ENCODE data around the gene TRIP12.

TRIP12 gene

DNA sequence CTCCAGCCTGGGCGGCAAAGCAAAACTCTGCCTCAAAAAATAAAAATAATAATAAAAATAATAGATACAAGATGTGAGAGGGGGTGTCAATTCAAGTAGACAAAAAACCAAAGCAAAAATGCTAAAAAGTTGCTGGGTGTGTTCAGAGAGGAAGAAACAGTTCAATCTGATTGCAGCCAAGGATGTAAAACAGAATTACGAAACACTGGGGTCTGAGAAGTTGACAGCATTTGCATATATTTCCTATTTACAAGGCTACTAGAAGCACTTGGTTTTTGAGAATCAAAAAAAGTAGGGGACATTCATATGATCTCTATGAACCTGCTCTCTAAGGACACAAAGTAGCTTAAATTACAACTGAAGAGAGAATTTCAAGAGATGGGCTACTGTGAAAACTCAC is 7.6 kb downstream of the TRIP12 start:
- Histone ChIP-seq H3K4me1 (ENCODE audit: low read length) (no peaks in the 10 kb centered on the region), H3F3A (ENCODE audit: insufficient read depth, low read length) (no peaks in the 10 kb centered on the region; the same call in 1 of the 2 replicates), H2AFZ (ENCODE audit: low read length) (no peak overlapping the region), H3K79me2 (ENCODE audit: low read length) (peaks cover 94% of the 10 kb centered on the region), H3K9me2 (replicated peaks; ENCODE audit: insufficient read depth, low read length) (no peaks in the 10 kb centered on the region), H3K27ac (ENCODE audit: low read length) (no peak overlapping the region), H3K36me3 (replicated peaks; ENCODE audit: insufficient read depth, low read length) (no peaks in the 10 kb centered on the region), H3K4me3 (ENCODE audit: low read length) (no peak overlapping the region), H4K20me1 (ENCODE audit: insufficient read depth, low read length) (peaks cover 5% of the 10 kb centered on the region; the same call in 1 of the 2 replicates), H3K9ac (ENCODE audit: low read length) (no peak overlapping the region), H3K9me3 (replicated peaks; ENCODE audit: insufficient read depth, low read length) (no peaks in the 10 kb centered on the region), H3K27me3 (replicated peaks; ENCODE audit: insufficient read depth, low read length) (no peaks in the 10 kb centered on the region), H3K4me2 (ENCODE audit: low read depth, low read length) (no peak overlapping the region)
- DNase-seq = no peak
- TF ChIP-seq EZH2phosphoT487 (IDR thresholded peaks at IDR 0.05; ENCODE audit: low read length) (no peak), EZH2 (optimal IDR thresholded peaks at IDR 0.05; ENCODE audit: low read depth, low read length) (no peak)
- TF ChIP-seq, protein P1, sequence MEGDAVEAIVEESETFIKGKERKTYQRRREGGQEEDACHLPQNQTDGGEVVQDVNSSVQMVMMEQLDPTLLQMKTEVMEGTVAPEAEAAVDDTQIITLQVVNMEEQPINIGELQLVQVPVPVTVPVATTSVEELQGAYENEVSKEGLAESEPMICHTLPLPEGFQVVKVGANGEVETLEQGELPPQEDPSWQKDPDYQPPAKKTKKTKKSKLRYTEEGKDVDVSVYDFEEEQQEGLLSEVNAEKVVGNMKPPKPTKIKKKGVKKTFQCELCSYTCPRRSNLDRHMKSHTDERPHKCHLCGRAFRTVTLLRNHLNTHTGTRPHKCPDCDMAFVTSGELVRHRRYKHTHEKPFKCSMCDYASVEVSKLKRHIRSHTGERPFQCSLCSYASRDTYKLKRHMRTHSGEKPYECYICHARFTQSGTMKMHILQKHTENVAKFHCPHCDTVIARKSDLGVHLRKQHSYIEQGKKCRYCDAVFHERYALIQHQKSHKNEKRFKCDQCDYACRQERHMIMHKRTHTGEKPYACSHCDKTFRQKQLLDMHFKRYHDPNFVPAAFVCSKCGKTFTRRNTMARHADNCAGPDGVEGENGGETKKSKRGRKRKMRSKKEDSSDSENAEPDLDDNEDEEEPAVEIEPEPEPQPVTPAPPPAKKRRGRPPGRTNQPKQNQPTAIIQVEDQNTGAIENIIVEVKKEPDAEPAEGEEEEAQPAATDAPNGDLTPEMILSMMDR (IDR thresholded peaks at IDR 0.05; ENCODE audit: low read length) = no peak

DNA sequence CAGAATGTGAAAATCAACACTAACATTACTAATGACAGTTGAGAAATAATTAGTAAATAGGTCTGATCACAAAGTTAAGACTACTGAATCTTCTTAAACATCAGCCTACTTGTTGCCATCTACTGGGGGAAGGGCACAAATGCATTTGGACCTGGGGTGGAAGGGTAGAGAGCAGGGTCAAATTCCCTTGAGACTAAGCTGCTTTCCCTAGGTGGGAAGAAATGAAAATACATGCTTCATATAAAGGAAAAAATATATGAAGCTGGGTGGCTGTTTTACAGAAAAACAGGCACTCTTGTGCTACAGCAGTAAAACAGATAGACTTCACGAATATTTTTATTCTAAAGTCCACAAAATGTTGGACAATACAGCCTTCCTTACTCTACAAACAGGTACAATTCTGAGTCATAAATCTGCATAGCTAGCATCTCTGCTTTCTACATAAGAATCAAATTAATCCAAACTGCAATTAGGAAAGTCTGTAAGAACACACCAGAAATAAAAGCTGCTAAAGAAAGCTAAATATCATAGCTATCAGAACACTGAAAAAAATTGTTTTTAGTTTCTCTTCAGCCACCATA is 10.9 kb downstream of the TRIP12 start:
- Histone ChIP-seq H3K4me2 (ENCODE audit: low read depth, low read length) (no peak overlapping the region), H3K79me2 (ENCODE audit: low read length) (peaks cover 86% of the 10 kb centered on the region), H3K9me3 (replicated peaks; ENCODE audit: insufficient read depth, low read length) (no peaks in the 10 kb centered on the region), H3K27ac (ENCODE audit: low read length) (no peak overlapping the region), H3K36me3 (replicated peaks; ENCODE audit: insufficient read depth, low read length) (no peaks in the 10 kb centered on the region), H2AFZ (ENCODE audit: low read length) (no peak overlapping the region), H3K27me3 (replicated peaks; ENCODE audit: insufficient read depth, low read length) (no peaks in the 10 kb centered on the region), H3K4me3 (ENCODE audit: low read length) (no peak overlapping the region), H3F3A (ENCODE audit: insufficient read depth, low read length) (no peaks in the 10 kb centered on the region; the same call in 1 of the 2 replicates), H3K4me1 (ENCODE audit: low read length) (no peaks in the 10 kb centered on the region), H3K9ac (ENCODE audit: low read length) (no peak overlapping the region), H4K20me1 (ENCODE audit: insufficient read depth, low read length) (peaks cover 5% of the 10 kb centered on the region; the same call in 1 of the 2 replicates), H3K9me2 (replicated peaks; ENCODE audit: insufficient read depth, low read length) (no peaks in the 10 kb centered on the region)
- DNase-seq = peak; percentile 35
- TF ChIP-seq EZH2phosphoT487 (IDR thresholded peaks at IDR 0.05; ENCODE audit: low read length) (no peak), EZH2 (optimal IDR thresholded peaks at IDR 0.05; ENCODE audit: low read depth, low read length) (no peak)
- TF ChIP-seq, protein P1 (IDR thresholded peaks at IDR 0.05; ENCODE audit: low read length) = peak; percentile 39

DNA sequence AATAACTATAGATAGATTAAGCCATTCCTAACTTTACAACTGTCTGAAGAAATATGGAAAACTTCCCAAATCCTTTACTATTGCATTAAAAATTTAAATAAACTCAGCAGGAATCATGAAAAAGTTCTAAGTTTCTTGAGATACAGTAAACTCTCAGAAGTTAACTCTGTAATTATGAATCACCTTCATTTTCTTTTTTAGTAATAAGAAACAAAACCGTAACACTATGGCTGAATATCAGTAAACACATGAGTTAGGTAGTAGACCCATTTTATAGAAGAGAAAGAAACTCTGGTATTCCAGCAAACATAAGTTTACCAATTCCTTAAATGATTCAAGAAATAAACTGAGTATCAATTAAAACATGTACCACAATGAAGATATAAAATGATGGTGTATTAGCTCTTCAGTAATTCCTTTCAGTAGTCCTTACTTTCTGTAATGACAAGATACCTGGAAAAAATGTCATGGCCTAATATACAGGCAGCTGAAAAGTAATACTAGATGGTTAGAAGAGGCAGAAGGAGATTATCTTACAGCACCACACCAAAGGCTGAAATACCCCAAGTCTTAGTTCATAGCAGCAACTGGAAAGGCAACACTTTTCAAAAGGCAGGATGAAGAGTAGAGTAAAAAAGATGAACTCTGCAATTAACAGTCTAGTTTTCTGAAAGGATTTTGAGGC is 11.5 kb downstream of the TRIP12 start:
- no peaks in the 10 kb centered on the region for H3K27me3 ChIP-seq (replicated peaks; ENCODE audit: insufficient read depth, low read length)
- H2AFZ ChIP-seq (ENCODE audit: low read length) = no peak overlapping the region
- no peaks in the 10 kb centered on the region for H3K9me3 ChIP-seq (replicated peaks; ENCODE audit: insufficient read depth, low read length)
- no peak for TF ChIP-seq EZH2 (optimal IDR thresholded peaks at IDR 0.05; ENCODE audit: low read depth, low read length)
- no peak for TF ChIP-seq EZH2phosphoT487 (IDR thresholded peaks at IDR 0.05; ENCODE audit: low read length)
- no peak overlapping the region for H3K4me3 ChIP-seq (ENCODE audit: low read length)
- H3F3A ChIP-seq (ENCODE audit: insufficient read depth, low read length) = no peaks in the 10 kb centered on the region; the same call in 1 of the 2 replicates
- peaks cover 5% of the 10 kb centered on the region; the same call in 1 of the 2 replicates for H4K20me1 ChIP-seq (ENCODE audit: insufficient read depth, low read length)
- H3K4me2 ChIP-seq (ENCODE audit: low read depth, low read length) = no peak overlapping the region
- H3K9ac ChIP-seq (ENCODE audit: low read length) = no peak overlapping the region
- H3K9me2 ChIP-seq (replicated peaks; ENCODE audit: insufficient read depth, low read length) = no peaks in the 10 kb centered on the region
- no peak overlapping the region for H3K27ac ChIP-seq (ENCODE audit: low read length)
- no peaks in the 10 kb centered on the region for H3K4me1 ChIP-seq (ENCODE audit: low read length)
- no peak for DNase-seq
- H3K79me2 ChIP-seq (ENCODE audit: low read length) = peaks cover 85% of the 10 kb centered on the region
- H3K36me3 ChIP-seq (replicated peaks; ENCODE audit: insufficient read depth, low read length) = no peaks in the 10 kb centered on the region

Measured in MM.1S (cell line).